Chondrocyte (in vitro differentiated cells): ENCODE results near the gene CPXM2. TPM values are rescaled to one million over a fixed set of nuclear protein-coding genes. Genes with fewer than 3 reads are reported as not detected.

ENCODE experiments used
- DNase-seq: peaks from one replicate; pipeline ENCODE4 v3.0.0; 2021; ENCODE audit warnings: mixed read lengths, low spot score
- H3K27ac Mint-ChIP-seq: one replicate; pipeline ENCODE4 v1.8.0; 2021; ENCODE audit warnings: mild to moderate bottlenecking, moderate library complexity, mixed read lengths; ENCODE audit not compliant: unreplicated experiment
- H3K27me3 Mint-ChIP-seq: 2 replicates; pipeline ENCODE4 v1.8.0; 2021; ENCODE audit warnings: low read depth, mixed read lengths
- H3K36me3 Mint-ChIP-seq: 2 replicates; pipeline ENCODE4 v1.8.0; 2021; ENCODE audit warnings: low read depth, mixed read lengths
- H3K4me1 Mint-ChIP-seq: 2 replicates; pipeline ENCODE4 v1.8.0; 2021; ENCODE audit warnings: low read depth, mild to moderate bottlenecking, mixed read lengths
- H3K4me3 Mint-ChIP-seq: one replicate; pipeline ENCODE4 v1.8.0; 2021; ENCODE audit warnings: mild to moderate bottlenecking, moderate library complexity, mixed read lengths; ENCODE audit not compliant: unreplicated experiment
- H3K9me3 Mint-ChIP-seq: 2 replicates; pipeline ENCODE4 v1.8.0; 2021; ENCODE audit warnings: low read depth, mixed read lengths
- total RNA-seq: library from RNA; stranded (reverse); gene quantifications from 3 replicates; pipeline ENCODE4 v1.2.1, GENCODE V29; 2021
- TF ChIP-seq, protein P1 (sequence below): fragments of 200-600 bp; sonication (generic); IDR thresholded peaks from 2 replicates; pipeline ENCODE4 v1.5.0; 2021; ENCODE audit warnings: antibody characterized with exemption, mild to moderate bottlenecking, moderate library complexity

CPXM2 gene
- total RNA-seq, 1 donor from 2014 or later = not detected

DNA sequence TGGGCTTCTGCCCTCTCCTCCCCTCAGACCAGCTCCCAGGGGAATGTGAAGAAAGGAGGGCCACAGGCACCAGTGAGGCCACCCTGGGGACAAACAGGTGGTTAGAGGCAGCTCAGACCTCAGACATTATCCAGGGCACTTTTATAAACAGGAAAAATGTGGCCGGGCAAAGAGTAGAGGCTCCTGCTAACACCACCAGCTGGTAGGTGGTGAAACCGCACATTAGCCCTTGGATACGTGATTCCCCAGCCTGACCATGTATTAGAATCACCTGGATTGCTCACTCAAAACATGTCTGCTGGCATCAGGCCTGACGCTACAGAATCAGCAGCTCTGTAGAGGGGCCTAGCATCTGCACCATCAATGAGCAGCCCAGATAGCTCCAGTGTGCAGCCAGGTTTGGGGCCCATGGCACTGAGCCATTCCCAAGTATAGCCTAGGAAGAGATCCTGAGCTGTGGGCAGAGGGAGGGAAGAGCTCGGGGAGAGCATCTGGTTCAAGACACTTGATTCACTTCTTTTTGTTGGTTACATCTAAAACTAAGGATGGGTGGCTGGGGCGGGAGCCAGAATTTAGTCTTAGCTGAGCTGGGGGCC, 188.3 kb downstream of the CPXM2 start:
- TF ChIP-seq, protein P1, sequence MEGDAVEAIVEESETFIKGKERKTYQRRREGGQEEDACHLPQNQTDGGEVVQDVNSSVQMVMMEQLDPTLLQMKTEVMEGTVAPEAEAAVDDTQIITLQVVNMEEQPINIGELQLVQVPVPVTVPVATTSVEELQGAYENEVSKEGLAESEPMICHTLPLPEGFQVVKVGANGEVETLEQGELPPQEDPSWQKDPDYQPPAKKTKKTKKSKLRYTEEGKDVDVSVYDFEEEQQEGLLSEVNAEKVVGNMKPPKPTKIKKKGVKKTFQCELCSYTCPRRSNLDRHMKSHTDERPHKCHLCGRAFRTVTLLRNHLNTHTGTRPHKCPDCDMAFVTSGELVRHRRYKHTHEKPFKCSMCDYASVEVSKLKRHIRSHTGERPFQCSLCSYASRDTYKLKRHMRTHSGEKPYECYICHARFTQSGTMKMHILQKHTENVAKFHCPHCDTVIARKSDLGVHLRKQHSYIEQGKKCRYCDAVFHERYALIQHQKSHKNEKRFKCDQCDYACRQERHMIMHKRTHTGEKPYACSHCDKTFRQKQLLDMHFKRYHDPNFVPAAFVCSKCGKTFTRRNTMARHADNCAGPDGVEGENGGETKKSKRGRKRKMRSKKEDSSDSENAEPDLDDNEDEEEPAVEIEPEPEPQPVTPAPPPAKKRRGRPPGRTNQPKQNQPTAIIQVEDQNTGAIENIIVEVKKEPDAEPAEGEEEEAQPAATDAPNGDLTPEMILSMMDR = no peak
- no peak overlapping the region for H3K27ac Mint-ChIP-seq
- no peaks in the 10 kb centered on the region for H3K4me1 Mint-ChIP-seq
- DNase-seq = no peak
- H3K9me3 Mint-ChIP-seq = peaks cover 3% of the 10 kb centered on the region
- no peaks in the 10 kb centered on the region for H3K36me3 Mint-ChIP-seq
- no peak overlapping the region for H3K4me3 Mint-ChIP-seq
- H3K27me3 Mint-ChIP-seq = peaks cover 4% of the 10 kb centered on the region

Other genes with a start within 250 kb of the CPXM2 start
- not detected in 3 replicates for gene GPR26, start 225.5 kb downstream of the CPXM2 start, total RNA-seq
- 26.1 to 43.8 TPM (median 42.8 TPM) in 3 replicates for gene CHST15, start 201.8 kb upstream of the CPXM2 start, total RNA-seq